Measurements from ENCODE around the gene SRRM1. TPM values are rescaled to one million over a fixed set of nuclear protein-coding genes. Genes with fewer than 3 reads are reported as not detected.
"Not testable (repeated sequence)": the region's sequence is repeated elsewhere in the genome, so short reads cannot be mapped to it uniquely, and the experiment has no call there.

The SRRM1 gene
- total RNA-seq, 4 donors from 2014 or later = 28.5 to 59.8 (median 40.2) TPM

DNA sequence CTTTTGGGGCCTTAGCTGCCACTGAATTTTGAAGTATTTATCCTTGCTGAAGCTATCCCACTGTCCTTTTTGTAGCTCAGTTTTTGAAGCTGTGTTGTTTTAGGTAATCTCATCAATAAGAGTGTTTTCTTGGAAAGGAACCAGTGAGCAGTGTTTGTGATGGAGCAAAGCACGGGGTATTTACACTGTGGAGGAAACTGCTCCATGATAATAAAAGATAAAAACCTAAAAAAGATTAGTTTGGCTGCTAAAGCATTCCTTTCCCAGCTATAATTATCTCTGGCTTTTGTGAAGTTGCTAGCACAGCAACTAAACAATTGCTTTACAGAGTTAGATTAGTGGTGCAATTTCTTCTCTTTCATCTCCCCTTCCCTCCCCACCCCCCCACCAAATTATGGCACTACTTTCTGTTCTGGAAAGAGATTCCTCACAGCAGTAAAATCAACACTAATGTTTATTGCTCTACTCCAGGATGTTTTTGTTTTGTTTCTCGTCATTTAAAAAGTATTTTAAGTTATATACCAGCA is 21.5 kb downstream of the SRRM1 start:
- Histone ChIP-seq H3K9me3 (no peaks in the 10 kb centered on the region), H3K27me3 (no peaks in the 10 kb centered on the region), H3K4me3 (no peak overlapping the region), H3K27ac (no peak overlapping the region), H3K36me3 (peaks cover 13 to 99% of the 10 kb centered on the region in 2 donors), H3K4me1 (no peaks in the 10 kb centered on the region)
- ATAC-seq (no peak), DNase-seq (no peak)
- TF ChIP-seq, protein P1, sequence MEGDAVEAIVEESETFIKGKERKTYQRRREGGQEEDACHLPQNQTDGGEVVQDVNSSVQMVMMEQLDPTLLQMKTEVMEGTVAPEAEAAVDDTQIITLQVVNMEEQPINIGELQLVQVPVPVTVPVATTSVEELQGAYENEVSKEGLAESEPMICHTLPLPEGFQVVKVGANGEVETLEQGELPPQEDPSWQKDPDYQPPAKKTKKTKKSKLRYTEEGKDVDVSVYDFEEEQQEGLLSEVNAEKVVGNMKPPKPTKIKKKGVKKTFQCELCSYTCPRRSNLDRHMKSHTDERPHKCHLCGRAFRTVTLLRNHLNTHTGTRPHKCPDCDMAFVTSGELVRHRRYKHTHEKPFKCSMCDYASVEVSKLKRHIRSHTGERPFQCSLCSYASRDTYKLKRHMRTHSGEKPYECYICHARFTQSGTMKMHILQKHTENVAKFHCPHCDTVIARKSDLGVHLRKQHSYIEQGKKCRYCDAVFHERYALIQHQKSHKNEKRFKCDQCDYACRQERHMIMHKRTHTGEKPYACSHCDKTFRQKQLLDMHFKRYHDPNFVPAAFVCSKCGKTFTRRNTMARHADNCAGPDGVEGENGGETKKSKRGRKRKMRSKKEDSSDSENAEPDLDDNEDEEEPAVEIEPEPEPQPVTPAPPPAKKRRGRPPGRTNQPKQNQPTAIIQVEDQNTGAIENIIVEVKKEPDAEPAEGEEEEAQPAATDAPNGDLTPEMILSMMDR (IDR thresholded peaks at IDR 0.05 in 4 of 5, conservative IDR thresholded peaks at IDR 0.05 in 1 of 5) = no peak
- no peak for TF ChIP-seq POLR2A (IDR thresholded peaks at IDR 0.05)
- intact Hi-C loops (cut with DNase I; ENCODE audit: low total_unique reads) (no loop called here), in situ Hi-C loops (cut with MboI; ENCODE audit: low sequenced_read_pairs in 4 of 4) (loop anchor here in 1 of 4 donors (25.0 kb wide), 1 partner anchor 548 kb away; no protein-coding TSS in a partner anchor)

DNA sequence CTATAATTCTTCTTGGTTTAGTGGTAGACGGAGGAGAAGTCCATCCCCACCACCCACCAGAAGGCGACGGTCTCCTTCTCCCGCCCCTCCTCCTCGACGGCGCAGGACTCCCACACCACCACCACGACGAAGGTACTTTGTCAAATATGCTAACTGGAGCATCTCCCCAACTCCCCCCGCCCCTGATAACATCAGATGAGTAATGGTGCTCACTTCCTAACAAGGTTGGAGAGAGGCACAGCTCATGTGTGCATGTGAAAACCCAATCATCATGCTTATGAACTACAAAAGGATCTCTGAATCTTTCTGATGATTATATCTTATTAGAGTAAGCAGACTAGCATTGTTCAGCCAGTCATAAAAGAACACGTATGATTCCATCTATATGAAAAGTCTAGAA is 23.7 kb downstream of the SRRM1 start:
- no peak overlapping the region for H3K4me3 ChIP-seq
- in situ Hi-C loops (cut with MboI; ENCODE audit: low sequenced_read_pairs in 4 of 4) = loop anchor here in 1 of 4 donors (25.0 kb wide), 1 partner anchor 546 kb away; no protein-coding TSS in a partner anchor
- ATAC-seq (no peak), DNase-seq (no peak)
- TF ChIP-seq, protein P1 (IDR thresholded peaks at IDR 0.05 in 4 of 5, conservative IDR thresholded peaks at IDR 0.05 in 1 of 5) = no peak
- no peak for TF ChIP-seq POLR2A (IDR thresholded peaks at IDR 0.05)
- no peaks in the 10 kb centered on the region for H3K9me3 ChIP-seq
- intact Hi-C loops (cut with DNase I; ENCODE audit: low total_unique reads) = loop anchor here (2.0 kb wide), 1 partner anchor 14 kb away; no protein-coding TSS in a partner anchor
- peaks cover 15 to 99% of the 10 kb centered on the region in 2 donors for H3K36me3 ChIP-seq
- no peaks in the 10 kb centered on the region for H3K4me1 ChIP-seq
- H3K27ac ChIP-seq = no peak overlapping the region
- H3K27me3 ChIP-seq = no peaks in the 10 kb centered on the region

DNA sequence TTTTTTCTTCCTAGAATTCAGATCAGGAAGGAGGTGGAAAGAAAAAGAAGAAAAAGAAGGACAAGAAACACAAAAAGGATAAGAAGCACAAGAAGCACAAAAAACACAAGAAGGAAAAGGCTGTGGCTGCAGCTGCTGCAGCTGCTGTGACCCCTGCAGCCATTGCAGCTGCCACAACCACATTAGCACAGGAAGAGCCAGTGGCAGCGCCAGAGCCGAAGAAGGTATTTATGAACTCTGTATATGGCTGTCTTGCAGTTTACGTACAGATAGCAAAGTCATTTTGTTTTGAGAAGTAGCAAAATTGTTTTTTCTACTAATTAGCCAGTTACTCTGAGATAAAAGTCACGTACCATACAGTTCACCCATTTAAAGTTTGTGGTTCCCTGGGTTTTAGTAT is 28.3 kb downstream of the SRRM1 start:
- H3K4me1 ChIP-seq; H3K27ac ChIP-seq; H3K4me3 ChIP-seq; ATAC-seq; DNase-seq; intact Hi-C loops (cut with DNase I; ENCODE audit: low total_unique reads); H3K9me3 ChIP-seq; H3K27me3 ChIP-seq: not testable (repeated sequence)
- in situ Hi-C loops (cut with MboI; ENCODE audit: low sequenced_read_pairs in 4 of 4) = loop anchor here in 1 of 4 donors (25.0 kb wide), 1 partner anchor 541 kb away; no protein-coding TSS in a partner anchor
- H3K36me3 ChIP-seq = peaks cover 4 to 83% of the 10 kb centered on the region in 2 donors

DNA sequence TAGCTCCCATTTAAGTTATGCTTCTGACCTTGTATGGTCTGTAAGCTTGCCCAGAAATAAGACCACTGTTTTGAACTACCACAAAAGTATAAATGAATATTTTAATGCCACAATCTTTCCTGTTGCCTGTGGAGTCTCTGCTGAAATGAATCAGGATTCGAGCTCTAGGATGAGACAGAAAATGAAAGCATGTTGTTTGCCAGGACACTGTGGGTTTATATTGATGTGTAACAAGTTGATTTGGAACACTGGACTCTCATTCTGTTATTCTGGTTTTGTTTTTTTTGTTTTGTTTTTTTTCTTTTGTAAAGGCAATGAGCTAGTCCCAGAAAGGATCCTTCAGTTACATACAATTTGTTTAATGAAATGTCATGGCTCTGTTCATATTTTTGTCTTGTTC is 29.6 kb downstream of the SRRM1 start:
- H3K27me3 ChIP-seq; ATAC-seq; H3K27ac ChIP-seq; DNase-seq; H3K9me3 ChIP-seq; H3K4me3 ChIP-seq; H3K4me1 ChIP-seq; intact Hi-C loops (cut with DNase I; ENCODE audit: low total_unique reads): not testable (repeated sequence)
- in situ Hi-C loops (cut with MboI; ENCODE audit: low sequenced_read_pairs in 4 of 4) = loop anchor here in 1 of 4 donors (25.0 kb wide), 1 partner anchor 540 kb away; no protein-coding TSS in a partner anchor
- H3K36me3 ChIP-seq = peaks cover 4 to 70% of the 10 kb centered on the region in 2 donors

DNA sequence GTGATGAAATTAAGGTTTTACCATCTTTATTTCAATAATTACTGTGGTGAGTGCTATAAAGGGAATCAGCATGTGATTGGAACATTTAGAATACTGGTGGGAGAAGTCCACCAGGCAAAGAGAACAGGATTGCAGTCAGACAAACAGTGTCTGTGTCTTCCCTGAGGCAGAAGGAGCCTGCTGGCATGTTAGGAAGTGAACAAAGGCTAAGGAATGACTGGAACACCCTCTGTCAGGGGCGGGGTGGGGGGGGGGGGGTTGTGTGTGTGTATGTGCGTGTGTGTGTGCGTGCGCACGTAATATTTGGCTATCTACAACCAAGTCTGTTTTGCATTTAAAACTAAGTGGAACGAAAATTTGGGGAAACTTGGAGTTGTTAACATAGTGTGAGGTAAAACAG is 30.2 kb downstream of the SRRM1 start:
- intact Hi-C loops (cut with DNase I; ENCODE audit: low total_unique reads) (no loop called here), in situ Hi-C loops (cut with MboI; ENCODE audit: low sequenced_read_pairs in 4 of 4) (loop anchor here in 1 of 4 donors (25.0 kb wide), 1 partner anchor 539 kb away; no protein-coding TSS in a partner anchor)
- ATAC-seq (no peak), DNase-seq (no peak)
- Histone ChIP-seq H3K4me1 (no peaks in the 10 kb centered on the region), H3K27me3 (no peaks in the 10 kb centered on the region), H3K36me3 (peaks cover 4 to 63% of the 10 kb centered on the region in 2 donors), H3K27ac (no peak overlapping the region), H3K9me3 (no peaks in the 10 kb centered on the region), H3K4me3 (no peak overlapping the region)
- TF ChIP-seq, protein P1 (IDR thresholded peaks at IDR 0.05 in 4 of 5, conservative IDR thresholded peaks at IDR 0.05 in 1 of 5) = no peak
- TF ChIP-seq POLR2A (IDR thresholded peaks at IDR 0.05) = no peak

DNA sequence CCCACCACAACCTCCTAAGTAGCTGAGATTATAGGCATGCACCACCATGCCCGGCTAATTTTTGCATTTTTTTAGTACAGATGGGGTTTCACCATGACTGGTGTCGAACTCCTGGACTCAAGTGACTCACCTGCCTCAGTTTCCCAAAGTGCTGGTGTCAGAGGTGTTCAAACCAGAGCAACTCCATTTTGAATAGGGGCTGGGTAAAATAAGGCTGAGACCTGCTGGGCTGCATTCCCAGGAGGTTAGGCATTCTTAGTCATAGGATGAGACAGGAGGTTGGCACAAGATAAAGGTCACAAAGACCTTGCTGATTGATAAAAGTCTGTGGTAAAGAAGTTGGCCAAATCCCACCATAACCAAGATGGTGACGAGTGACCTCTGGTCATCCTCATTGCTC is 35.3 kb downstream of the SRRM1 start:
- H3K4me3 ChIP-seq; ATAC-seq; intact Hi-C loops (cut with DNase I; ENCODE audit: low total_unique reads); H3K9me3 ChIP-seq; H3K27me3 ChIP-seq; DNase-seq; H3K4me1 ChIP-seq; H3K27ac ChIP-seq: not testable (repeated sequence)
- in situ Hi-C loops (cut with MboI; ENCODE audit: low sequenced_read_pairs in 4 of 4) = loop anchor here in 1 of 4 donors (25.0 kb wide), 1 partner anchor 534 kb away; no protein-coding TSS in a partner anchor
- H3K36me3 ChIP-seq = peaks cover 0 to 14% of the 10 kb centered on the region in 2 donors
